A172 (cell line): ENCODE results near the gene ACOT8. TPM values are rescaled to one million over a fixed set of nuclear protein-coding genes. Genes with fewer than 3 reads are reported as not detected.

Experiments
- DNase-seq: peaks from one replicate; pipeline ENCODE4 v3.0.0-alpha.2; 2015; ENCODE audit warnings: low spot score
- total RNA-seq: library from RNA; depleted of rRNA; stranded (reverse); fragments of >200 nt; shearing (Covaris generic); gene quantifications from 2 replicates; pipeline ENCODE4 v1.2.3, GENCODE V29; 2014; rRNA removed

ACOT8 gene
- total RNA-seq, 1 experiment from 2014 or later = 60.9 TPM

- no peak for DNase-seq
These were observed 60.7 kb downstream of the ACOT8 start for GRCh38 chr20:45796337-45797065.

- DNase-seq = no peak
These were observed 64.7 kb downstream of the ACOT8 start for GRCh38 chr20:45792317-45793118.

Other genes with a start within 250 kb of the ACOT8 start
- not detected in 2 replicates for gene WFDC10A, start 227.7 kb downstream of the ACOT8 start, total RNA-seq
- gene WFDC9, start 226.1 kb downstream of the ACOT8 start, total RNA-seq = not detected in 2 replicates
- gene WFDC11, start 187.2 kb downstream of the ACOT8 start, total RNA-seq = not detected in 2 replicates
- not detected in 2 replicates for gene WFDC13, start 155.4 kb downstream of the ACOT8 start, total RNA-seq
- gene WFDC10B, start 152.4 kb downstream of the ACOT8 start, total RNA-seq = 0.98 TPM in 1 of 2 replicates, not detected in the other
- not detected in 2 replicates for gene SPINT4, start 135.0 kb downstream of the ACOT8 start, total RNA-seq
- 3.0 TPM in 1 of 2 replicates, not detected in the other for gene WFDC3, start 65.5 kb downstream of the ACOT8 start, total RNA-seq
- gene DNTTIP1, start 65.4 kb downstream of the ACOT8 start, total RNA-seq = 43.9 and 59.9 TPM in 2 replicates
- gene UBE2C, start 44.7 kb downstream of the ACOT8 start, total RNA-seq = 206 and 210 TPM in 2 replicates
- not detected in 2 replicates for gene TNNC2, start 30.1 kb downstream of the ACOT8 start, total RNA-seq
- 50.0 and 59.2 TPM in 2 replicates for gene SNX21, start 23.6 kb downstream of the ACOT8 start, total RNA-seq
- gene ZSWIM3, start 222 bp upstream of the ACOT8 start, total RNA-seq = 4.2 and 4.8 TPM in 2 replicates
- 7.7 and 10.0 TPM in 2 replicates for gene ZSWIM1, start 23.8 kb upstream of the ACOT8 start, total RNA-seq
- 0.21 TPM in 1 of 2 replicates, not detected in the other for gene SPATA25, start 30.2 kb upstream of the ACOT8 start, total RNA-seq
- 2.5 and 3.1 TPM in 2 replicates for gene NEURL2, start 33.8 kb upstream of the ACOT8 start, total RNA-seq
- gene CTSA, start 33.9 kb upstream of the ACOT8 start, total RNA-seq = 114 and 142 TPM in 2 replicates
- 2.1 and 3.9 TPM in 2 replicates for gene PLTP, start 54.8 kb upstream of the ACOT8 start, total RNA-seq
- 7.0 and 9.3 TPM in 2 replicates for gene PCIF1, start 77.3 kb upstream of the ACOT8 start, total RNA-seq
- gene ZNF335, start 114.8 kb upstream of the ACOT8 start, total RNA-seq = 11.3 and 11.5 TPM in 2 replicates
- 0.26 and 0.71 TPM in 2 replicates for gene MMP9, start 151.5 kb upstream of the ACOT8 start, total RNA-seq
- 0.90 and 3.4 TPM in 2 replicates for gene SLC12A5, start 171.8 kb upstream of the ACOT8 start, total RNA-seq
- 31.2 and 40.3 TPM in 2 replicates for gene NCOA5, start 232.6 kb upstream of the ACOT8 start, total RNA-seq